H9 (cell line): ENCODE data around the gene NUP205. TPM values are rescaled to one million over a fixed set of nuclear protein-coding genes. Genes with fewer than 3 reads are reported as not detected.

Source experiments
- DNase-seq: peaks from one replicate; pipeline ENCODE4 v3.0.0-alpha.2; 2017
- H2AFZ ChIP-seq: one replicate; pipeline ENCODE4 v1.6.1; 2013; ENCODE audit warnings: mild to moderate bottlenecking, low read length, control low read depth, moderate library complexity
- H2AK5ac ChIP-seq: 2 replicates; pipeline ENCODE4 v1.6.1; 2013; ENCODE audit warnings: low read length, control low read depth, mixed read lengths; ENCODE audit not compliant: insufficient read length
- H2BK120ac ChIP-seq: one replicate; pipeline ENCODE4 v1.6.1; 2013; ENCODE audit warnings: low read depth, mild to moderate bottlenecking, low read length, control low read depth, inconsistent platforms; ENCODE audit not compliant: poor library complexity, severe bottlenecking
- H2BK12ac ChIP-seq: 2 replicates; pipeline ENCODE4 v1.6.1; 2013; ENCODE audit warnings: low read length, control low read depth, mixed read lengths, low read depth; ENCODE audit not compliant: insufficient read length
- H2BK15ac ChIP-seq: 2 replicates; pipeline ENCODE4 v1.6.1; 2013; ENCODE audit warnings: low read depth, low read length, control low read depth
- H2BK20ac ChIP-seq: one replicate; pipeline ENCODE4 v1.6.1; 2013; ENCODE audit warnings: low read depth, mild to moderate bottlenecking, low read length, control low read depth, inconsistent platforms; ENCODE audit not compliant: poor library complexity, severe bottlenecking
- H2BK5ac ChIP-seq: 2 replicates; pipeline ENCODE4 v1.6.1; 2013; ENCODE audit warnings: low read length, control low read depth, mixed read lengths; ENCODE audit not compliant: insufficient read length
- H3K14ac ChIP-seq: 2 replicates; pipeline ENCODE4 v1.6.1; 2013; ENCODE audit warnings: low read length, control low read depth; ENCODE audit not compliant: insufficient read depth
- H3K18ac ChIP-seq: 2 replicates; pipeline ENCODE4 v1.6.1; 2013; ENCODE audit warnings: low read depth, mild to moderate bottlenecking, mixed read lengths, low read length, control low read depth; ENCODE audit not compliant: insufficient read length
- H3K23ac ChIP-seq: 2 replicates; pipeline ENCODE4 v1.6.1; 2013; ENCODE audit warnings: low read length, control low read depth, mixed read lengths, low read depth; ENCODE audit not compliant: insufficient read length
- H3K23me2 ChIP-seq: 2 replicates; pipeline ENCODE4 v1.6.1; 2013; ENCODE audit warnings: low read depth, mild to moderate bottlenecking, mixed read lengths, low read length, control low read depth; ENCODE audit not compliant: insufficient read length, poor library complexity, severe bottlenecking
- H3K27ac ChIP-seq: 2 replicates; pipeline ENCODE4 v1.5.1; 2013; ENCODE audit warnings: low read length, control low read depth, mixed read lengths, low read depth; ENCODE audit not compliant: insufficient read length
- H3K27me3 ChIP-seq: 2 replicates; pipeline ENCODE4 v1.6.1; 2013; ENCODE audit warnings: low read length, control low read depth, inconsistent platforms; ENCODE audit not compliant: insufficient read depth
- H3K4ac ChIP-seq: 2 replicates; pipeline ENCODE4 v1.6.1; 2013; ENCODE audit warnings: low read depth, mild to moderate bottlenecking, control low read depth, inconsistent platforms, low read length, moderate library complexity
- H3K4me1 ChIP-seq: 2 replicates; pipeline ENCODE4 v1.6.1; 2013; ENCODE audit warnings: low read length, control low read depth, inconsistent platforms; ENCODE audit not compliant: insufficient read depth
- H3K4me2 ChIP-seq: 2 replicates; pipeline ENCODE4 v1.6.1; 2013; ENCODE audit warnings: low read length, control low read depth, mixed read lengths; ENCODE audit not compliant: insufficient read length, insufficient read depth
- H3K56ac ChIP-seq: 2 replicates; pipeline ENCODE4 v1.6.1; 2013; ENCODE audit warnings: low read depth, mild to moderate bottlenecking, mixed read lengths, low read length, control low read depth; ENCODE audit not compliant: insufficient read length
- H3K79me1 ChIP-seq: 2 replicates; pipeline ENCODE4 v1.6.1; 2013; ENCODE audit warnings: low read depth, mild to moderate bottlenecking, moderate library complexity, low read length, control low read depth, inconsistent platforms; ENCODE audit not compliant: insufficient read depth, poor library complexity, severe bottlenecking
- H3K79me2 ChIP-seq: 2 replicates; pipeline ENCODE4 v1.6.1; 2013; ENCODE audit warnings: low read length, control low read depth, inconsistent platforms; ENCODE audit not compliant: insufficient read depth
- H3K9ac ChIP-seq: 2 replicates; pipeline ENCODE4 v1.6.1; 2013; ENCODE audit warnings: low read length, control low read depth, mixed read lengths; ENCODE audit not compliant: insufficient read length; ENCODE audit errors: extremely low read depth
- H3K9me3 ChIP-seq: one replicate; pipeline ENCODE4 v1.6.1; 2013; ENCODE audit warnings: low read depth, low read length, inconsistent platforms; ENCODE audit not compliant: control insufficient read depth
- H3T11ph ChIP-seq: one replicate; pipeline ENCODE4 v1.6.1; 2013; ENCODE audit warnings: mild to moderate bottlenecking, low read length, control low read depth, inconsistent platforms
- H4K20me1 ChIP-seq: one replicate; pipeline ENCODE4 v1.6.1; 2013; ENCODE audit not compliant: control insufficient read depth, insufficient read length, insufficient read depth
- H4K5ac ChIP-seq: 2 replicates; pipeline ENCODE4 v1.6.1; 2013; ENCODE audit warnings: low read depth, mild to moderate bottlenecking, mixed read lengths, low read length, control low read depth; ENCODE audit not compliant: insufficient read length
- H4K8ac ChIP-seq: replicated peaks from 2 replicates; pipeline ENCODE4 v1.6.1; 2013; ENCODE audit warnings: low read length, control low read depth, mixed read lengths, low read depth; ENCODE audit not compliant: insufficient read length
- H4K91ac ChIP-seq: 2 replicates; pipeline ENCODE4 v1.6.1; 2013; ENCODE audit warnings: low read depth, mild to moderate bottlenecking, moderate library complexity, mixed read lengths, low read length, control low read depth; ENCODE audit not compliant: insufficient read length
- H3K27ac Mint-ChIP-seq, 3 experiments: 2 replicates in 2 of 3; 3 replicates in 1 of 3; pipeline ENCODE4 v1.8.0; 2020 to 2021; ENCODE audit warnings: mixed read lengths in 3 of 3, mild to moderate bottlenecking in 1 of 3, moderate library complexity in 1 of 3
- H3K27me3 Mint-ChIP-seq: 2 replicates; pipeline ENCODE4 v1.8.0; 2021; ENCODE audit warnings: low read depth, mild to moderate bottlenecking, moderate library complexity, mixed read lengths
- H3K36me3 Mint-ChIP-seq, 3 experiments: 2 replicates in 2 of 3; 3 replicates in 1 of 3; pipeline ENCODE4 v1.8.0; 2020 to 2021; ENCODE audit warnings: low read depth in 3 of 3, mixed read lengths in 3 of 3; ENCODE audit not compliant: insufficient read depth in 1 of 3
- H3K4me1 Mint-ChIP-seq, 2 experiments: 2 replicates each; pipeline ENCODE4 v1.8.0; 2020; ENCODE audit warnings: mixed read lengths in 2 of 2
- H3K4me3 Mint-ChIP-seq, 2 experiments: 2 replicates in 1 of 2; 3 replicates in 1 of 2; pipeline ENCODE4 v1.8.0; 2020 to 2021; ENCODE audit warnings: mild to moderate bottlenecking in 2 of 2, mixed read lengths in 2 of 2, moderate library complexity in 1 of 2
- H3K9me3 Mint-ChIP-seq, 2 experiments: 2 replicates in 1 of 2; 3 replicates in 1 of 2; pipeline ENCODE4 v1.8.0; 2020; ENCODE audit warnings: mild to moderate bottlenecking in 2 of 2, mixed read lengths in 2 of 2, moderate library complexity in 1 of 2
- CTCF ChIP-seq: fragments of 200-600 bp; sonication (generic); conservative IDR thresholded peaks from 3 replicates; pipeline ENCODE4 v1.8.0; 2021; ENCODE audit warnings: antibody characterized with exemption, mild to moderate bottlenecking
- total RNA-seq: library from RNA; stranded (reverse); gene quantifications from 2 replicates; pipeline ENCODE4 v1.2.1, GENCODE V29; 2021

The NUP205 gene
- total RNA-seq, 1 experiment from 2014 or later: 158 TPM

GRCh38 chr7:135519233-135519688, 38.5 kb upstream of the NUP205 start:
- Histone ChIP-seq H3K9me3 (no peaks in the 10 kb centered on the region), H3K23ac (no peak overlapping the region), H3K14ac (no peak overlapping the region), H3K27ac (no peak overlapping the region), H3K23me2 (no peaks in the 10 kb centered on the region), H3K4me1 (no peaks in the 10 kb centered on the region), H3K79me1 (no peaks in the 10 kb centered on the region), H2AFZ (no peak overlapping the region), H3K18ac (no peak overlapping the region), H2BK120ac (no peak overlapping the region), H4K8ac (no peak overlapping the region), H3K79me2 (no peaks in the 10 kb centered on the region), H4K20me1 (no peaks in the 10 kb centered on the region), H2BK12ac (no peak overlapping the region), H4K5ac (no peak overlapping the region), H3K4me2 (no peak overlapping the region), H3K27me3 (no peaks in the 10 kb centered on the region), H2BK5ac (no peak overlapping the region), H4K91ac (no peak overlapping the region), H2AK5ac (no peak overlapping the region), H3K4ac (no peak overlapping the region), H3T11ph (no peak overlapping the region), H3K9ac (no peak overlapping the region), H2BK20ac (no peak overlapping the region), H2BK15ac (no peak overlapping the region), H3K56ac (no peak overlapping the region)
- Mint-ChIP-seq H3K27ac (no peak overlapping the region), H3K9me3 (no peaks in the 10 kb centered on the region; a peak in 2 of 5 replicates), H3K4me1 (peaks cover 0 to 3% of the 10 kb centered on the region in 2 experiments; a peak in 1 of 4 replicates), H3K4me3 (no peak overlapping the region), H3K27me3 (no peaks in the 10 kb centered on the region), H3K36me3 (no peaks in the 10 kb centered on the region)
- no peak for TF ChIP-seq CTCF
- no peak for DNase-seq
